Testis (tissue), 2 donors: ENCODE data around the gene TFE3.

Source experiments
- CTCF ChIP-seq, 3 experiments: fragments of 450-650 bp in 2 of 3; fragments of 200-600 bp in 1 of 3; sonication (generic) in 1 of 3; IDR thresholded peaks; one replicate each; pipeline ENCODE4 v1.5.1; 2016 to 2019; ENCODE audit warnings: antibody characterized with exemption in 3 of 3, mild to moderate bottlenecking in 2 of 3, moderate library complexity in 1 of 3
- POLR2A ChIP-seq: fragments of 450-650 bp; IDR thresholded peaks from one replicate; pipeline ENCODE4 v1.6.1; 2017; ENCODE audit warnings: antibody characterized with exemption, mild to moderate bottlenecking, moderate library complexity

- TF ChIP-seq CTCF (IDR thresholded peaks at IDR 0.05), result no peak
- no peak for TF ChIP-seq POLR2A
Measured at GRCh38 chrX:49066278-49066677, 23.1 kb upstream of the TFE3 start.
